IMR-90 (cell line): Measurements from ENCODE around the gene CADM2. TPM values are rescaled to one million over a fixed set of nuclear protein-coding genes. Genes with fewer than 3 reads are reported as not detected.
"Not testable (repeated sequence)": the region's sequence is repeated elsewhere in the genome, so short reads cannot be mapped to it uniquely, and the experiment has no call there.

Experiments
- ATAC-seq: fragments of 200-7000 bp; cut with Tn5 transposase; 2 replicates; pipeline ENCODE4 v1.9.1; 2020; ENCODE audit warnings: low read depth, mild to moderate bottlenecking, moderate library complexity
- BruUV-seq: library from RNA; stranded (reverse); fragments of 400-500 nt; replicated peaks from 2 replicates; lab custom pipeline; 2021; lab: Mats Ljungman, UMichigan
- CTCF ChIA-PET: fragments of 300-600 bp; formaldehyde crosslinking; extraction: SDS; loops from one replicate; lab custom pipeline; 2021; ENCODE audit warnings: antibody characterized with exemption; lab: Yijun Ruan, JAX
- POLR2A ChIA-PET: fragments of 300-600 bp; sonication (Branson Sonifier 250); formaldehyde crosslinking; loops from one replicate; lab custom pipeline; 2022; ENCODE audit warnings: antibody characterized with exemption; ENCODE audit not compliant: unreplicated experiment; lab: Charles Lee
- DNase-seq: peaks from one replicate; pipeline ENCODE4 v3.0.0; 2013
- H2AFZ ChIP-seq: replicated peaks from 2 replicates; pipeline ENCODE3; 2013; ENCODE audit warnings: low read length, mild to moderate bottlenecking; ENCODE audit not compliant: poor library complexity
- H2AK5ac ChIP-seq: 2 replicates; pipeline ENCODE4 v1.6.1; 2013; ENCODE audit warnings: low read depth, low read length, inconsistent platforms
- H2AK9ac ChIP-seq: replicated peaks from 2 replicates; pipeline ENCODE3; 2013; ENCODE audit warnings: mild to moderate bottlenecking, low read depth, low read length, moderate library complexity; ENCODE audit not compliant: poor library complexity
- H2BK120ac ChIP-seq: 2 replicates; pipeline ENCODE4 v1.6.1; 2013; ENCODE audit warnings: low read depth, low read length, inconsistent platforms
- H2BK15ac ChIP-seq: 3 replicates; pipeline ENCODE4 v1.6.1; 2013; ENCODE audit warnings: low read depth, low read length, inconsistent platforms
- H2BK20ac ChIP-seq: 2 replicates; pipeline ENCODE4 v1.6.1; 2013; ENCODE audit warnings: low read depth, mild to moderate bottlenecking, inconsistent platforms, low read length, moderate library complexity
- H2BK5ac ChIP-seq: 2 replicates; pipeline ENCODE4 v1.6.1; 2013; ENCODE audit warnings: mild to moderate bottlenecking, low read depth, low read length, inconsistent platforms; ENCODE audit not compliant: poor library complexity, severe bottlenecking
- H3K14ac ChIP-seq: replicated peaks from 2 replicates; pipeline ENCODE4 v1.6.1; 2013; ENCODE audit warnings: low read depth, low read length, inconsistent platforms
- H3K18ac ChIP-seq: 2 replicates; pipeline ENCODE4 v1.6.1; 2013; ENCODE audit warnings: low read depth, low read length, control low read depth
- H3K23ac ChIP-seq: 2 replicates; pipeline ENCODE4 v1.6.1; 2013; ENCODE audit warnings: low read depth, low read length, inconsistent platforms
- H3K27ac ChIP-seq: 2 replicates; pipeline ENCODE4 v1.5.1; 2013; ENCODE audit warnings: mild to moderate bottlenecking, control low read depth, low read length; ENCODE audit not compliant: insufficient read depth
- H3K27me3 ChIP-seq: 2 replicates; pipeline ENCODE4 v1.6.1; 2013; ENCODE audit warnings: low read length; ENCODE audit not compliant: control insufficient read depth, insufficient read depth
- H3K36me3 ChIP-seq: 2 replicates; pipeline ENCODE4 v1.6.1; 2013; ENCODE audit warnings: low read length, mixed read lengths; ENCODE audit not compliant: control insufficient read depth, insufficient read depth
- H3K4ac ChIP-seq: 2 replicates; pipeline ENCODE4 v1.6.1; 2013; ENCODE audit warnings: low read depth, low read length, inconsistent platforms
- H3K4me1 ChIP-seq: 2 replicates; pipeline ENCODE4 v1.6.1; 2013; ENCODE audit warnings: low read length, mixed read lengths; ENCODE audit not compliant: control insufficient read depth, insufficient read depth
- H3K4me2 ChIP-seq: 2 replicates; pipeline ENCODE4 v1.6.1; 2013; ENCODE audit warnings: low read depth, mild to moderate bottlenecking, control low read depth, low read length, moderate library complexity
- H3K4me3 ChIP-seq: 2 replicates; pipeline ENCODE4 v1.5.1; 2013; ENCODE audit warnings: low read depth, mild to moderate bottlenecking, control low read depth, low read length, moderate library complexity; ENCODE audit not compliant: insufficient read depth
- H3K56ac ChIP-seq: 2 replicates; pipeline ENCODE4 v1.6.1; 2013; ENCODE audit warnings: low read length, inconsistent platforms; ENCODE audit not compliant: insufficient read depth; ENCODE audit errors: extremely low read depth
- H3K79me1 ChIP-seq, 2 experiments: 2 replicates each; pipeline ENCODE4 v1.6.1; 2013; ENCODE audit warnings: low read length in 2 of 2, inconsistent platforms in 1 of 2, low read depth in 1 of 2
- H3K9ac ChIP-seq: 2 replicates; pipeline ENCODE4 v1.6.1; 2013; ENCODE audit warnings: low read depth, low read length, control low read depth
- H3K9me1 ChIP-seq: 2 replicates; pipeline ENCODE4 v1.6.1; 2013; ENCODE audit warnings: low read length, inconsistent platforms; ENCODE audit not compliant: insufficient read depth
- H3K9me3 ChIP-seq: 2 replicates; pipeline ENCODE4 v1.6.1; 2013; ENCODE audit warnings: low read length; ENCODE audit not compliant: control insufficient read depth, insufficient read depth
- H4K20me1 ChIP-seq: 2 replicates; pipeline ENCODE4 v1.6.1; 2013; ENCODE audit warnings: low read length, inconsistent platforms; ENCODE audit not compliant: insufficient read depth
- H4K5ac ChIP-seq: 2 replicates; pipeline ENCODE4 v1.6.1; 2013; ENCODE audit warnings: mild to moderate bottlenecking, low read depth, low read length, control low read depth
- H4K8ac ChIP-seq, 2 experiments: 2 replicates each; pipeline ENCODE4 v1.6.1; 2013; ENCODE audit warnings: low read depth in 2 of 2, low read length in 2 of 2, control low read depth in 1 of 2, inconsistent platforms in 1 of 2
- H4K91ac ChIP-seq: 2 replicates; pipeline ENCODE4 v1.6.1; 2013; ENCODE audit warnings: low read depth, low read length, inconsistent platforms; ENCODE audit not compliant: insufficient read depth
- BHLHE40 ChIP-seq: fragments of 150-350 bp; IDR thresholded peaks from 2 replicates; pipeline ENCODE4 v1.6.1; 2016; ENCODE audit warnings: mild to moderate bottlenecking, low read depth, low read length
- SMC3 ChIP-seq: fragments of 150-350 bp; IDR thresholded peaks from 2 replicates; pipeline ENCODE4 v1.6.1; 2016; ENCODE audit warnings: low read depth, mild to moderate bottlenecking, antibody characterized with exemption, low read length, moderate library complexity
- USF2 ChIP-seq: fragments of 150-350 bp; IDR thresholded peaks from 2 replicates; pipeline ENCODE4 v1.6.1; 2017; ENCODE audit warnings: mild to moderate bottlenecking, antibody characterized with exemption, low read length, low read depth
- WGBS, 2 experiments: methylation state at CpG; one replicate each; pipeline versions ENCODE4 v1.1.5 to v1.1.7; 2013; ENCODE audit warnings: missing lambda C conversion rate in 2 of 2; ENCODE audit not compliant: insufficient read length in 1 of 2; ENCODE audit errors: extremely low coverage in 2 of 2; 5-methylcytosine and 5-hydroxymethylcytosine counted together
- dilution Hi-C: fragments of 300-500 bp; cut with HindIII; formaldehyde crosslinking; loops from one replicate; pipeline ENCODE4 v1.14.3; 2018; ENCODE audit warnings: low sequenced_read_pairs; ENCODE audit not compliant: unreplicated experiment
- in situ Hi-C: fragments of 300-500 bp; cut with MboI; formaldehyde crosslinking; loops from 3 replicates; pipeline ENCODE4 v1.14.3; 2019; ENCODE audit warnings: low sequenced_read_pairs, inconsistent platforms, mixed read lengths
- intact Hi-C: fragments of 100-400 bp; cut with micrococcal nuclease; formaldehyde crosslinking; loops from 2 replicates; pipeline ENCODE4 v1.10.0; 2022
- polyA plus RNA-seq, 3 experiments: library from polyadenylated mRNA; depleted of rRNA; stranded (reverse); fragments of >200 nt; gene quantifications; 2 replicates each; pipeline ENCODE4 v1.2.3, GENCODE V29; 2012; ENCODE audit warnings: low replicate concordance in 1 of 3
- total RNA-seq: library from RNA; depleted of rRNA; stranded (reverse); fragments of >200 nt; gene quantifications from 2 replicates; pipeline ENCODE4 v1.2.3, GENCODE V29; 2012

Gene CADM2
- total and polyA plus RNA-seq, 2 of the 4 experiments (the other 2 are of a cell fraction): not detected

GRCh38 chr3:84958495-84959469 is at the start of gene CADM2 (continued):
- TF ChIP-seq USF2 (no peak), SMC3 (no peak), BHLHE40 (no peak)

GRCh38 chr3:84918592-84918991 is 40.2 kb upstream of the CADM2 start:
- H2AK5ac ChIP-seq, H3K4ac ChIP-seq, H3K56ac ChIP-seq, H2AK9ac ChIP-seq, CTCF ChIA-PET, DNase-seq, H2BK5ac ChIP-seq, H3K36me3 ChIP-seq, H3K18ac ChIP-seq, in situ Hi-C loops, H3K27ac ChIP-seq, H3K9ac ChIP-seq, H2AFZ ChIP-seq, H4K20me1 ChIP-seq, POLR2A ChIA-PET, H2BK15ac ChIP-seq, H2BK20ac ChIP-seq, H2BK120ac ChIP-seq, H3K14ac ChIP-seq, H3K79me1 ChIP-seq, BruUV-seq, H3K4me3 ChIP-seq, ATAC-seq, dilution Hi-C loops, H3K9me1 ChIP-seq, H3K9me3 ChIP-seq, H3K23ac ChIP-seq, H4K8ac ChIP-seq, H4K91ac ChIP-seq, H3K27me3 ChIP-seq, H4K5ac ChIP-seq, H3K4me1 ChIP-seq, H3K4me2 ChIP-seq, intact Hi-C loops: not testable (repeated sequence)
- WGBS, 2 experiments: 89% methylated on average over 7 of the region's 33 CpGs; no CpG with 5 or more reads in 1 of the 2 experiments
